ENCODE results near the gene SF3A1. TPM values are rescaled to one million over a fixed set of nuclear protein-coding genes. Genes with fewer than 3 reads are reported as not detected.
"Not testable (repeated sequence)": the region's sequence is repeated elsewhere in the genome, so short reads cannot be mapped to it uniquely, and the experiment has no call there.

The SF3A1 gene, protein sequence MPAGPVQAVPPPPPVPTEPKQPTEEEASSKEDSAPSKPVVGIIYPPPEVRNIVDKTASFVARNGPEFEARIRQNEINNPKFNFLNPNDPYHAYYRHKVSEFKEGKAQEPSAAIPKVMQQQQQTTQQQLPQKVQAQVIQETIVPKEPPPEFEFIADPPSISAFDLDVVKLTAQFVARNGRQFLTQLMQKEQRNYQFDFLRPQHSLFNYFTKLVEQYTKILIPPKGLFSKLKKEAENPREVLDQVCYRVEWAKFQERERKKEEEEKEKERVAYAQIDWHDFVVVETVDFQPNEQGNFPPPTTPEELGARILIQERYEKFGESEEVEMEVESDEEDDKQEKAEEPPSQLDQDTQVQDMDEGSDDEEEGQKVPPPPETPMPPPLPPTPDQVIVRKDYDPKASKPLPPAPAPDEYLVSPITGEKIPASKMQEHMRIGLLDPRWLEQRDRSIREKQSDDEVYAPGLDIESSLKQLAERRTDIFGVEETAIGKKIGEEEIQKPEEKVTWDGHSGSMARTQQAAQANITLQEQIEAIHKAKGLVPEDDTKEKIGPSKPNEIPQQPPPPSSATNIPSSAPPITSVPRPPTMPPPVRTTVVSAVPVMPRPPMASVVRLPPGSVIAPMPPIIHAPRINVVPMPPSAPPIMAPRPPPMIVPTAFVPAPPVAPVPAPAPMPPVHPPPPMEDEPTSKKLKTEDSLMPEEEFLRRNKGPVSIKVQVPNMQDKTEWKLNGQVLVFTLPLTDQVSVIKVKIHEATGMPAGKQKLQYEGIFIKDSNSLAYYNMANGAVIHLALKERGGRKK
- total RNA-seq: 100 to 1,000 TPM; 275 to 294 TPM

DNA sequence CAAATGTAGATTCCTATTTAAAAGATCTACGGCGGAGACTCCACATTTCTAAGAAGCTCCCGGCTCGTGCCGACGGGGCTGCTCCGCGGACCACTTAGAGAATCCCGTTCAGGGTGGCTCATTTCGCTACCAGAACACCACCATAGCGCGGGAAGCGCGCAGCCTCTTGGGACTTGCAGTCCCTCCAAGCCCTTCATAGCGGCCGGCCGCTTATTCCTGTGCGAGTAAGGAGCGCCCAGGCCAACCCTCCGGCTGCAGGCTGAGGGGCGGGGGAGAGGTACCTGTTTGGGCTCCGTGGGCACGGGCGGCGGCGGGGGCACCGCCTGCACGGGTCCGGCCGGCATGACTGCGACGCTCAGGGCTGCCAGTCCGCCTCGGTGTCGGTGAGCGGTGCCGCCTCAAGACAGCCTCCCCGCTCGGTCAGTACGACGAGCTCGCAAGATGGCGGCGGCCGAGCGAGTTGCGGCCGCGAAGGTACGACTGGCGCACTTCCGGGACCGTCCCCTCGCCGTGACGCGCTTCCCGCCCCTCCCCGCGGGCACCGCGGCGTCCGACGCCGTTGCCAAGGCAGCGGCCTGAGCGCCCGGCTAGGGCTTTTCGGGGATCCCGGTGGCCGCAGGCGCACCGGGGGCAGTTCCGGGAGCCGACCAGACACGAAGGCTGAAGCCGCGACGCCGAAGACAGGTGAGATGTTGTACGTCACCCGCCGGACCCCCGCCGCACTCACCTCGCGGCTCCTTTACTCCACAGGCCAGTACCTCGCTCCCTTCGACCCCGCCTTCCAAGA lies at the start of gene SF3A1, which contains the start of gene CCDC157:
TSS of gene SF3A1 (minus strand) at position 446 of the 787 bp plus-strand sequence. CDS start at position 344, 102 bp downstream.
TSS of gene CCDC157 (plus strand) at position 559 of the 787 bp plus-strand sequence. CDS start 8,994 bp downstream, outside the sequence.
- no peaks in the 10 kb centered on the region for H3K27me3 Mint-ChIP-seq
- no peaks in the 10 kb centered on the region for H3K9me3 Mint-ChIP-seq
- peaks cover 35% of the 10 kb centered on the region for H3K4me1 Mint-ChIP-seq
- peak within 1 kb of the TSS; percentile 98 for H3K4me3 Mint-ChIP-seq
- peak within 1 kb of the TSS; percentile 98 for H3K27ac Mint-ChIP-seq
- peak; percentile 96 for ATAC-seq (replicated peaks)
- H3K36me3 Mint-ChIP-seq (ENCODE audit: low read depth): peaks cover 47% of the 10 kb centered on the region

DNA sequence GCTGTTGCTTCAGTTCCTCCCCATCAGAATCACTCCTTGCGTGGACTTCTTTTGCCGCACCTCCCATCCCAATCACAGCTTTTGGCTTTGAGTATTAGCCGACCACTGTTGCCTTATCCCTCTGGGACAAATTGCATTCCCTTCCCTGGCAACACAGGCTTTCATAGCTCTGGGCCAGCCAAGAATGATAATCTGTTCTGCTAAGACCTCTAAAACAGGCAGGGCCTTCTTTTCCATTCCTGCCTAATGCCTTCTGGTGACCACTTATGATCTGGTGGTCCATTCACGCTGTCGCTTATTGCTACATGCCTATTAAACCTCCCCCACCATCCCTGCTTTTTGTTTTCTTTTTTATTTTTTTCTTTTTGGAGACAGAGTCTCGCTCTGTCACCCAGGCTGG lies 49.7 kb upstream of the SF3A1 start:
- H3K4me3 Mint-ChIP-seq: no peak overlapping the region
- no peak for ATAC-seq (replicated peaks)
- H3K9me3 Mint-ChIP-seq: no peaks in the 10 kb centered on the region
- peaks cover 72% of the 10 kb centered on the region for H3K36me3 Mint-ChIP-seq (ENCODE audit: low read depth)
- H3K27ac Mint-ChIP-seq: no peak overlapping the region
- H3K4me1 Mint-ChIP-seq: no peaks in the 10 kb centered on the region
- no peaks in the 10 kb centered on the region for H3K27me3 Mint-ChIP-seq

DNA sequence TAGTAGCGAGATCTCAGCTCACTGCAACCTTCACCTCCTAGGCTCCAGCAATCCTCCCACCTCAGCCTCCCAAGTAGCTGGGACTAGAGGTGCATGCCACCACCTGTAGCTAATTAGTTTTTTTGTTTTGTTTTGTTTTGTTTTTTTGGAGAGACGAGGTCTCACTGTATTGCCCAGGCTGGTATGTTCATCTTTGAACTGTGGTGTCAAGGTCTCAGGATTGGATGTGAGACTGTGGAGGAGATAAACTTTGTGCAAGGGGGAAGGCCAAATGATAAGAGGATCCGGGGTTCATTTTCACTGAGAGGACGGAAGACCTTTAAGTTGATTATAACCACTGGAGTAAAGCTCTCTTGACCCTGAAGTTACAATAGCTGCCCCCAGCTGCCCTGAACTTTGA lies 49.0 kb upstream of the SF3A1 start:
- no peaks in the 10 kb centered on the region for H3K4me1 Mint-ChIP-seq
- ATAC-seq (replicated peaks): no peak
- peaks cover 65% of the 10 kb centered on the region for H3K36me3 Mint-ChIP-seq (ENCODE audit: low read depth)
- no peaks in the 10 kb centered on the region for H3K27me3 Mint-ChIP-seq
- H3K4me3 Mint-ChIP-seq: no peak overlapping the region
- no peaks in the 10 kb centered on the region for H3K9me3 Mint-ChIP-seq
- no peak overlapping the region for H3K27ac Mint-ChIP-seq

DNA sequence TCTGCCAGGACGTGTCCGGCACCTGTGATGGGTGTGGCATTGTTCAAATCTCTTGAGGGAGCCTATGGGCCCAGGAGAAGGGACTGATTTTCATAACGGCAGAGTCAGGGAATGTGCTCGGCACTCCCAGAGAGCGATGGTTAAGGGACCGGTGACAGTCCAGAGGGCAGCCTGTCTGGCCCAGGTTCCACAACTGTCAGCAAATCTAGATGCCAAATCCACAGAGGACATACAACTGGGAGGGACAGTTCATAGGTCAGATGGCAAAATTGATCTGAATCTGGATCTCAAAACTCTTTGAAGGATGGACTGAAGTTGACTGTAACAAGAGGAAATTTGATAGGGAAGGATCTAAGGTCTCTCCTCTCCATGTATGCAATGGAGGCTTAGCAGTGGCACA lies 47.6 kb upstream of the SF3A1 start:
- no peaks in the 10 kb centered on the region for H3K27me3 Mint-ChIP-seq

DNA sequence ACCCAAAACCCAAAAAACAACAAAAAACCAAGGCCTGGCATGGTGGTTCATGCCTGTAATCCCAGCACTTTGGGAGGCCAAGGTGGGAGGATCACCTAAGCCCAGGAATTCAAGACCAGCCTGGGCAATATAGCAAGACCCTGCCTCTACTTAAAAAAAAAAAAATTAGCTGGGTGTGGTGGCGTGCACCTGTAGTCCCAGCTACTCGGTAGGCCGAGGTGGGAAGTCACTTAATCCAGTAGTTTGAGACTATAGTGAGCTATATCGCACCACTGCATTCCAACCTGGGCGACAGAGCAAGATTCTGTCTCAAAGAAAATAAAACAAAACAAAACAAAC lies 46.0 kb upstream of the SF3A1 start:
- H3K4me1 Mint-ChIP-seq: peaks cover 13% of the 10 kb centered on the region
- not testable (repeated sequence) for H3K4me3 Mint-ChIP-seq; H3K9me3 Mint-ChIP-seq; H3K27ac Mint-ChIP-seq; ATAC-seq (replicated peaks); H3K27me3 Mint-ChIP-seq
- H3K36me3 Mint-ChIP-seq (ENCODE audit: low read depth): peaks cover 60% of the 10 kb centered on the region

More for the DNA sequence above, 47.6 kb upstream of the SF3A1 start:
- Mint-ChIP-seq H3K4me3 (no peak overlapping the region), H3K36me3 (ENCODE audit: low read depth) (peaks cover 59% of the 10 kb centered on the region), H3K4me1 (no peaks in the 10 kb centered on the region), H3K9me3 (no peaks in the 10 kb centered on the region), H3K27ac (peak overlapping the region; percentile 13)
- no peak for ATAC-seq (replicated peaks)

DNA sequence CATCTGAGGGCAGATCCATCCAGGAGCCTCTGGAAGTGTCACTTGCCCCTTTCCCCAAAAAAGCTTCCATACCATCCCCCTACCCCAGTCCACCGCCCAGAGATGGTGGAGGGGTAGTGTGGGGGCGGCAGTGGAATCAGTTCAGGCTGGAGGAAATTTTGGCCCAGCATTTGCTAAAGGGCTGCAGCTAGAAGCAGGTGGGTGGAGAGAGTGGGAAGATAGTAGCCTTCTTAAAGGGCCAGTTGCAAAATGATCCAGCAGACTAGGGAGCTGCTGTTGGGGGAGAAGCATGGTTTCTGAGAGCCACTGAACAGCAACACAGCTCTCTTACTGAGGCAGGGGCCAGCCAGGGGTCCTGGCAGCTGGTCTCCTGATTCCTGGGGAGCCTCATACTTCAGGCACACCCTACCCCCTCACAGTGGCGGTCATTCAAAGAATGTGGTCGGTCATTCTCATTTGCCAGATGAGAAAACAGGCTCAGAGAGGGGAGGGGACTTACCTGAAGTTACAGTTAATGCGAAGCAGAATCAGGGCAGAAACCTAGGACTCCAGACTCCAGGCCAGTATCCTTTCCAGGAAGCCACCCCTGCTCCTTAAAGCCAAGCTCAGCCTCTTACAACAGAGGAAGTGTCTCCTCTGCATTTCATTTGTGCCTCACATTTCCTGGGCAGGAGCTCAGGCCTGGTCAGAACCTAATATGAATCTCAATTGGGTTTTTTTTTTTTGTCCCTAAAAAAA lies 45.5 kb upstream of the SF3A1 start:
- no peaks in the 10 kb centered on the region for H3K9me3 Mint-ChIP-seq
- no peak overlapping the region for H3K4me3 Mint-ChIP-seq
- no peaks in the 10 kb centered on the region for H3K27me3 Mint-ChIP-seq
- H3K27ac Mint-ChIP-seq: peak overlapping the region; percentile 65
- no peak for ATAC-seq (replicated peaks)
- H3K36me3 Mint-ChIP-seq (ENCODE audit: low read depth): peaks cover 60% of the 10 kb centered on the region
- peaks cover 13% of the 10 kb centered on the region for H3K4me1 Mint-ChIP-seq

DNA sequence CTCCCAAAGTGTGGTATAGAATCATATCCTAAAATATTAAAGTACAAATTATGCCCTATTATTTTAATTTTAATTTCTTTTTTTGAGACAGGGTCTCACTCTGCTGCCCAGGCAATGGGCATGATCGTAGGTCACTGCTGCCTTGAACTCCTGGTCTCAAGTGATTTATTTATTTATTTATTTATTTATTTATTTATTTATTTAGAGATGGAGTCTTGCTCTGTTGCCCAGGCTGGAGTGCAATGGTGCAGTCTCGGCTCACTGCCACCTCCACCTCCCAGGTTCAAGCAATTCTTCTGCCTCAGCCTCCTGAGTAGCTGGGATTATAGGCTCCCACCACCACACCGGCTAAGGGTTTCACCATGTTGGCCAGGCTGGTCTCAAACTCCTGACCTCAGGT lies 44.3 kb upstream of the SF3A1 start:
- H3K9me3 Mint-ChIP-seq; ATAC-seq (replicated peaks); H3K27me3 Mint-ChIP-seq; H3K27ac Mint-ChIP-seq; H3K4me3 Mint-ChIP-seq: not testable (repeated sequence)
- Mint-ChIP-seq H3K4me1 (peaks cover 13% of the 10 kb centered on the region), H3K36me3 (ENCODE audit: low read depth) (peaks cover 54% of the 10 kb centered on the region)

DNA sequence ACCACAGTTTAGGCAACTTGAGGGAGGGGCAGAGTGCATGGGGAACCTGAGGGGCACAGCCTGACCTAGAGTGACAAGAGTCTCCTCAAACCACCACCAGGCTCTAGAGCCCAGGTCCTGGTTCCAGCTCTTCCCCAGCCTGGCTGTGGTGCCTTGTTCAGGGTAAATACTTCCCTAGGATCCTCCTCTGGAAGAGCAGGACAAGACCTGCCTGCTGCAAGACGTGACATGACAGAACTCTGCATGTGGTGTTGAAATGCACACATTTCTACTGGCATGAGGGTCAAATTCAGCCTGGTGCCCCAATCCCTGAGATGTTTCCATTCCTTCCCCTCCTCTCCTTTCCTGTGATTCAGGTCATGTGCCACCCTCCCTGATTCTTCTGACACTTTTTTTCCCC lies 43.5 kb upstream of the SF3A1 start:
- H3K4me1 Mint-ChIP-seq: peaks cover 13% of the 10 kb centered on the region
- no peaks in the 10 kb centered on the region for H3K9me3 Mint-ChIP-seq
- no peak overlapping the region for H3K27ac Mint-ChIP-seq
- H3K36me3 Mint-ChIP-seq (ENCODE audit: low read depth): peaks cover 46% of the 10 kb centered on the region
- H3K4me3 Mint-ChIP-seq: no peak overlapping the region
- no peak for ATAC-seq (replicated peaks)
- no peaks in the 10 kb centered on the region for H3K27me3 Mint-ChIP-seq

DNA sequence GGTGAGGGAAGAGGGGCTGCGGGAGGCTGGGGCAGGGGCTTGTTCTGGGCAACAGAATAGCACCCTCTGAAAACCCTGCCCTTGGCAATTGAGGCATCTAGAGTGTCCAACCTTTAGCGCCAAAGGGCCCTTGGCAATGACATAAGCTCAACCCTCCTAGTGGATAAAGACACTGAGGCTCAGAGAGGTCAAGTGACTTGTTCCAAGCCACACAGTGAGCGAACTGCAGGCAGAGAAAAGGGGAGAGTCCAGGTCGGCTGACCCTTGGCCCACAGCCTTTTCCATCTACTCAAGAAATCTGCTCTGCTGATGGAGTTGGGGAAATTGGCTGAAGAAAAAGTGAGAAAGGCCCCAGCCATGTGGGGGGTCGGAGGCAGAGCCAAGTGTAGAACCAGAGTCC lies 43.0 kb upstream of the SF3A1 start:
- Mint-ChIP-seq H3K27ac (no peak overlapping the region), H3K4me3 (no peak overlapping the region), H3K9me3 (no peaks in the 10 kb centered on the region), H3K36me3 (ENCODE audit: low read depth) (peaks cover 46% of the 10 kb centered on the region), H3K4me1 (peaks cover 13% of the 10 kb centered on the region), H3K27me3 (no peaks in the 10 kb centered on the region)
- ATAC-seq (replicated peaks): no peak

DNA sequence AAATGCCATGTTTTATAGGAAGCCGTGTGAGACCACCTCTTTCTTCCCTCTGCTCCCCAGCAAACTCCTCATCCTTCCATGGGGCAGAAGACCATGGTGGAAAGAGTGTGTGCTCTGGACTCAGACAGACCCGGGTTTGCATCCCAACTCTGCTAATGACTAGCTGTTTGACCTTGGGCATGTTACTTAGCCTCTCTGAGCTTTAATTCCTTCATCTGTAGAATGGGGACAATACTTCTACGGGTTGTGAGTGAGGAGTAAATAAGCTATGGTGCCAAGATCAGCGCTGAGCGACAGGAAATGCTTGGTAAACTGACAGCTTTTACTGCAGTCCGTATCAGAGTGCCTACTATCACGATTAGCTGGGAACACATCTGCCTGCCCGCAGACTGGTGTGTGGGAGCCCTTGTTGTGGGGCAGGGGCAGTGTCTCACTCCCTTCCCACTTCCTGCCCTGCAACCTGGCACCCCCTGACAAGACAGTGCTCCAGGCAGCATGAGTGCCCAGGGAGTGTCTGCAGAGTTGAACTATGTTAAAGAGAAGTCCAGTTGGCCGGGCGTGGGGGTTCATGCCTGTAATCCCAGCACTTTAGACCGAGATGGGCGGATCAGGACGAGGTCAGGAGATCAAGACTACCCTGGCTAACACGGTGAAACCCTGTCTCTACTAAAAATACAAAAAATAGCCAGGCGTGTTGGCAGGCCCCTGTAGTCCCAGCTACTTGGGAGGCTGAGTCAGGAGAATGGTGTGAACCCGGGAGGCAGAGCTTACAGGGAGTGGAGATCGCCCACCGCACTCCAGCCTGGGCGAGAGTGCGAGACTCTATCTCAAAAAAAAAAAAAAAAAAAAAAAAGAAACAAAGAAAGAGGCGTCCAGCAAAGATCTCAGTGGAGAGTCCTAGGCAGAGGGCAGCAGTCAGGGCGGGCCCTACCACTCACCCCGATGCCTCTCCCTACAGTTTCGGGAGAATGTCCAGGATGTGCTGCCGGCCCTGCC lies 42.3 kb upstream of the SF3A1 start:
- ATAC-seq (replicated peaks): no peak
- peak overlapping the region; percentile 76 for H3K27ac Mint-ChIP-seq
- H3K36me3 Mint-ChIP-seq (ENCODE audit: low read depth): peaks cover 46% of the 10 kb centered on the region
- peaks cover 13% of the 10 kb centered on the region for H3K4me1 Mint-ChIP-seq
- H3K4me3 Mint-ChIP-seq: peak overlapping the region; percentile 90
- H3K9me3 Mint-ChIP-seq: no peaks in the 10 kb centered on the region
- H3K27me3 Mint-ChIP-seq: no peaks in the 10 kb centered on the region

DNA sequence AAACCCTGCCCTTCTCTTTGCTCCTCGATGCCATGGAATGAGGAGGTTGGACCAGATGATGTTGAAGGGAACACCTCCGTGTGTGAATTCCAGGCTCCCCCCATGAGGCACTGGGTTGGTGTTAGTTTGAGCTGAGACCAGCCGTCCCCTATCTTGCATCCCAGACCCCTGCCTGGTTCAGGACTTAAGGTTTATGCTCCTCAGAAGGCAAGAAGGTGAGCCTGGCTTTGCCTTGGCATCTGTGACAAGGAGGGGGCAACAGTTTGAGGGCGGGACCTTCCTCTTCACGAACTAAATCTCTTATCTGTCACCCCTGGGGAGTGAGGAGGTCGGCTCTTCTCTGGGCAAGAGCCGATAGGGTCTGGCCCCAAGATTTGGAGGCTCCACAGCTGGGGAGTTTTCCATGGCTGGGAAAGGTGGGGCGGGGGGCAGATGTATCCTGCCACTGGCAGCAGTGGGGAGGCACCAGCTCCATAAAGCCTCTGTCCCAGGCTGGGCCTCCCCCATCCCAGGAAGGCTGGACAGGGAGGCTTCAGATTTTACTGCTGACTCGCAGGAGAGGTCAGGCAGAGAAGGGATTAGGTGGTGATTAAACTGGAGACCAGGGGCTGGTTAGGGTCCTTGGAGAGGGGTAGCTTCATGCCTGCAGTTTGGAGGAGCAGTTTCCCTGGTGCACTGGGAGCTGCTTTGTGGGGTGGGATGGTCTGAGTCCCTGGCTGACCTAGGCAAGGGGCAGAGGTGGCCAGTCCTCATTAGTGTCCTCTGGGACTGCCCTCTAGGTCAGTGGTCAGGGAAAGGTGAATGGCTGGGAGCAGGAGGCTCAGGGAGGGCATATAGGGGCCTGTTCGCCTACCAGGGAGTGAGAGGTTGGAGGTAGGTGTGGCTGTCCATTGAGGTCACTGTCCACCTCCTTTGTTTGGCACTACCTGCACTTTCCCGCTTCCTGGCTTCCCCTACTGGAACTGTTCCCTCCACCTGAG lies 41.3 kb upstream of the SF3A1 start:
- Mint-ChIP-seq H3K4me1 (peaks cover 13% of the 10 kb centered on the region), H3K9me3 (no peaks in the 10 kb centered on the region), H3K27me3 (no peaks in the 10 kb centered on the region), H3K36me3 (ENCODE audit: low read depth) (peaks cover 42% of the 10 kb centered on the region), H3K4me3 (peak overlapping the region; percentile 90), H3K27ac (peak overlapping the region; percentile 76)
- ATAC-seq (replicated peaks): no peak

All from activated T-helper 17 cell treated with anti-CD3 and anti-CD28 coated beads, Interleukin-2, amount 50 U/mL, for 72 hours (primary cell).